SK-N-MC (cell line): ENCODE results near the gene APPBP2.

ENCODE experiments used
- DNase-seq: peaks from one replicate; pipeline ENCODE4 v3.0.0-alpha.2; 2011; ENCODE audit warnings: low read depth, low spot score
- H3K27ac ChIP-seq: fragments of 200-600 bp; sonication (generic); 2 replicates; pipeline ENCODE4 v1.5.1; 2016; ENCODE audit warnings: mixed run types
- H3K36me3 ChIP-seq: fragments of 200-600 bp; sonication (generic); 2 replicates; pipeline ENCODE4 v1.6.1; 2017; ENCODE audit warnings: antibody characterized with exemption, low read length, mixed read lengths; ENCODE audit not compliant: insufficient read depth
- H3K4me3 ChIP-seq: fragments of 200-600 bp; sonication (generic); 2 replicates; pipeline ENCODE4 v1.5.1; 2016
- H3K9ac ChIP-seq: fragments of 200-600 bp; sonication (generic); 2 replicates; pipeline ENCODE4 v1.8.0; 2017; ENCODE audit warnings: mixed run types, mixed read lengths; ENCODE audit not compliant: insufficient read length
- H3K9me3 ChIP-seq: fragments of 200-600 bp; sonication (generic); 2 replicates; pipeline ENCODE4 v1.6.1; 2017; ENCODE audit warnings: low read depth, mild to moderate bottlenecking, antibody characterized with exemption, low read length, moderate library complexity, mixed read lengths
- EZH2 ChIP-seq: fragments of 200-600 bp; sonication (generic); IDR thresholded peaks from one replicate; pipeline ENCODE4 v1.6.1; 2017; ENCODE audit warnings: antibody characterized with exemption
- FOXP2 ChIP-seq: optimal IDR thresholded peaks from 2 replicates; pipeline ENCODE3; 2011; ENCODE audit warnings: mild to moderate bottlenecking, moderate library complexity; ENCODE audit not compliant: insufficient read depth; ENCODE audit errors: extremely low read length, control extremely low read depth
- POLR2AphosphoS5 ChIP-seq: IDR thresholded peaks from 2 replicates; pipeline ENCODE4 v1.6.1; 2012; ENCODE audit warnings: mild to moderate bottlenecking, low read depth, low read length, borderline replicate concordance

Gene APPBP2

DNA sequence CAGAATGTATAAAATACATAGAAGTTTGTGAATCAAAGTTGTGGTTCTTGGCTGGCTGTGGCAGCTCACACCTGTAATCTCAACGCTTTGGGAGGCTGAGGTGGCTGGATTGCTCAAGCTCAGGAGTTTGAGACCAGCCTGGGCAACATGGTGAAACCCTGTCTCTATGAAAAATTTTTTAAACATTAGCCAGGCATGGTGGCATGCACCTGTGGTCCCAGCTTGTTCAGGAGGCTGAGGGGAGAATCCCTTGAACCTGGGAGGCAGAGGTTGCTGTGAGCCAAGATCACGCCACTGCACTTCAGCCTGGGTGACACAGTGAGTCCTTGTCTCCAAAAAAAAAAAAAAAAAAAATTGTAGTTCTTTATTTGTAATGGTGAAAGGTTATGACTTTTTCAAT is 13.8 kb upstream of the APPBP2 start:
- no peak overlapping the region for H3K27ac ChIP-seq
- H3K4me3 ChIP-seq: no peak overlapping the region
- TF ChIP-seq EZH2 (no peak), POLR2AphosphoS5 (no peak), FOXP2 (no peak)
- no peaks in the 10 kb centered on the region for H3K36me3 ChIP-seq
- no peak overlapping the region for H3K9ac ChIP-seq
- DNase-seq: no peak
- H3K9me3 ChIP-seq: no peaks in the 10 kb centered on the region

DNA sequence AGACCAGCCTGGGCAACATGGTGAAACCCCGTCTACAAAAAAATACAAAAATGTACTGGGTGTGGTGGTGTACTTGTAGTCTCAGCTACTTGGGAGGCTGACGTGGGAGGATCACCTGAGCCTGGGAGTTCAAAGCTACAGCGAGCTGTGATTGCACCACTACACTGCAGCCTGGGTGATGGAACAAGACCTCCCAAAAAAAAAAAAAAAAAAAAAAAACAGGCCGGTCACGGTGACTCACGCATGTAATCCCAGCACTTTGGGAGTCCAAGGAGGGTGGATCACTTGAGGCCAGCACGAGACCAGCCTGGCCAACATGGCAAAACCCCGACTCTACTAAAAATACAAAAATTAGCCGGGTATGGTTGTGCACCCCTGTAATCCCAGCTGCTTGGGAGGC is 12.7 kb upstream of the APPBP2 start:
- DNase-seq: no peak
- H3K36me3 ChIP-seq: no peaks in the 10 kb centered on the region
- no peak overlapping the region for H3K27ac ChIP-seq

DNA sequence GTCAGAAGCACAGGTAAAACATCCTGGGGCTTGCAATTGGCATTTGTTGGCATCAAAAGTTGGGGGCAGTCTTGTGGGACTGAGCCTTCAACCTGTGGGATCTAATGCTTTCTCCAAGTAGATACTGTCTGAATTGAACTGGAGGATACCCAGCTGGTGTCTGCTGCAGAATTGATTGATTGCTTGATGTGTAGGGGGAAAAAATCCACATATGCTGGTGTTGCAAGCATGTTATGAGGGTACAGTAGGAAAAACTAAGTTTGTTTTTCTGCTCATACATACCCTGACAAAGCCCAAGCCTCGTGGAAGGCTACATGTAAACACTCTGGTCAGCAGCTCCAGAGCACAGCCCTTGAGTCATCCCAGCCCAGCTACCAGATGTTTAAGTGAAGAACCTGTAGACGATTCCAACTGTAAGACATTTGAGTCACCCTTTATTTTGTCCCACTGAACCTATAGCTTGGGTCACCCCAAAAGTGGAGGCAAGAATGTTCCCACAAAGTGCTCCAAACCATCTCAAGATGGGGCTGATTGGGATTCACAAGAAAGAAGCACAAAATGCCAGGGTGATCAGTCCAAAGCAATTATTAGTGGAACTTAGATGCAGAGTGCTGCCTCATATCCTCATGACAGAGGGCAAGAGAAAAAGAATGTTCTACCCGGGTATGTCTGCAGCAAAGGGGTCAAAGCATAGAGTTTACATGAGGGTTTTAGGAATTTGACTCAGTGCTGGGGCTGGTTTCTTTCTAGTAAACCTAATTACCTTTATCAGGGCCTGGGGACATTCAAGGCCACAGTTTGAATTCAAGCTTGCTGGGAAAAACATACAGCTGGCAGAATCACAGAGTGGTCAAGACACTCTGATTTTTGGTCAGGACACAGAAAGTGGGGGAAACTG is 9.6 kb upstream of the APPBP2 start:
- Histone ChIP-seq H3K9me3 (no peaks in the 10 kb centered on the region), H3K27ac (no peak overlapping the region), H3K4me3 (no peak overlapping the region), H3K36me3 (no peaks in the 10 kb centered on the region), H3K9ac (no peak overlapping the region)
- no peak for DNase-seq
- TF ChIP-seq FOXP2: no peak
- no peak for TF ChIP-seq EZH2
- TF ChIP-seq POLR2AphosphoS5: no peak

More for the DNA sequence above, 12.7 kb upstream of the APPBP2 start:
- Histone ChIP-seq H3K9me3 (no peaks in the 10 kb centered on the region), H3K9ac (no peak overlapping the region), H3K4me3 (no peak overlapping the region)
- no peak for TF ChIP-seq FOXP2
- no peak for TF ChIP-seq POLR2AphosphoS5
- no peak for TF ChIP-seq EZH2

DNA sequence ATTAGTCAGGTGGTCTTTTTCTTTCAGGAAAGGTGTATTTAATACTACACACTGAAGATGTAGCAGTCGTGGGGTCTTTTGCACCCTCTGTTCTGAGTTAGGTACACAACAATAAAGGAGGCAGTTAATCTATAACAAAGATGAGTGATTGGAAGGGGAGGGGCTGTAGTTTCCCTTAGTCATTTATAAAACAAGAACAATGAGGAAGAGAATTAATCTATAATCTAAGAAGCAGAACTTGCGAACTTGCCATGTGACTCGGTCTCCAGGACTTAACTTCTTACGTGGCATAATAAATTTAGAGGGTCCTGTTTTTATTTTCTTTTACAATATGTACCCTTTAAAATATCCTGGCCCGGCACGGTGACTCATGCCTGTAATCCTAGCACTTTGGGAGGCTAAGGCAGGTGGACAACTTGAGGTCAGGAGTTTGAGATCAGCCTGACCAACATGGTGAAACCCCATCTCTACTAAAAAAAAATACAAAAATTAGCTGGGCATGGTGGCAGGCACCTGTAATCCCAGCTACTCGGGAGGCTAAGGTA is 8.6 kb upstream of the APPBP2 start:
- DNase-seq: no peak
- Histone ChIP-seq H3K36me3 (no peaks in the 10 kb centered on the region), H3K9me3 (no peaks in the 10 kb centered on the region), H3K4me3 (no peak overlapping the region), H3K9ac (no peak overlapping the region), H3K27ac (no peak overlapping the region)
- no peak for TF ChIP-seq EZH2
- TF ChIP-seq POLR2AphosphoS5: no peak

DNA sequence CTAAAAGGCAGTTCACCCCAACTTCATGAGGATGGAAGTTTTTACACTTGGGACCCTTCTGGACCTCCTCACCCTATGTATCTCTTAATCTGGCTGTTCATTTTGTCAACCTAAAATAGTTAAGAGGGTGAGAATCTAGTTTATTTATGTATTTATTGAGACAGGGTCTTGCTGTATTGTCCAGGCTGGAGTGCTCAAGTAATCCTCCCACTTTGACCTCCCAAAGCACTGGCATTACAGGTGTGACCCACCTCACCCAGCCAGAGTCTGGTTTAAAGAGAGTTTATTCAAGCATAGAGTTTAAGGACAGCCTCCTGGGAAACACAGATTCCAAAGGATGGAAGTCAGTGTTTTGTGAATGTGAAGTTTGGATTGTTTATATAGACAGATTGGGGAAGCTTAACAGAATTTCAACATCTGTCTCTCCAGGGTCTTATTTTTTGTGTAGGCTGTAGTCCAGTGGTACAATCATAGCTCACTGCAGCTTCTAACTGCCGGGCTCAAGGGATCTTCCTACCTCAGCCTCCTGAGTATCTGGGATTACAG is 8.0 kb upstream of the APPBP2 start:
- H3K9ac ChIP-seq: no peak overlapping the region
- no peak for TF ChIP-seq EZH2
- no peak for TF ChIP-seq POLR2AphosphoS5
- no peak for TF ChIP-seq FOXP2
- H3K9me3 ChIP-seq: no peaks in the 10 kb centered on the region
- DNase-seq: no peak
- H3K4me3 ChIP-seq: no peak overlapping the region
- H3K27ac ChIP-seq: no peak overlapping the region
- no peaks in the 10 kb centered on the region for H3K36me3 ChIP-seq

DNA sequence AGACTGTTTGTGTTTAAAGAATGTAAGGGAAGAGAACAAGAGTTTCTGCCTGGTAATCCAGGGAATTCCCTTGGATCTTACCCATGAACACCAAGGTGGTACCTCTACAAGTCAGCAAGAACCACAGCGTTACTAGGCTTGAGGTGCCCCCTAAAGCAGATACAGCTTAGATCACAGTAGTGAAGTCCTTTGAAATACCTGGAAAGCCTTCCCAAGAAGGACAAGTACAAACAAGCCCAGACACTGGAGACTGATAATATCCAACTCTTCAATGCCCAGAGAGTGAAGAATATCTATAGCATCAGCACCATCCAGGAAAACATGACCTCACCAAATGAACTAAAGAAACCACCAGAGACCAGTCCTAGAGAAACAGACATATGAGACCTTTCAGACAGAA is 3.8 kb upstream of the APPBP2 start:
- no peak for DNase-seq
- Histone ChIP-seq H3K27ac (no peak overlapping the region), H3K9me3 (no peaks in the 10 kb centered on the region), H3K9ac (no peak overlapping the region), H3K4me3 (no peak overlapping the region), H3K36me3 (no peaks in the 10 kb centered on the region)
- TF ChIP-seq FOXP2 (no peak), EZH2 (no peak), POLR2AphosphoS5 (no peak)

DNA sequence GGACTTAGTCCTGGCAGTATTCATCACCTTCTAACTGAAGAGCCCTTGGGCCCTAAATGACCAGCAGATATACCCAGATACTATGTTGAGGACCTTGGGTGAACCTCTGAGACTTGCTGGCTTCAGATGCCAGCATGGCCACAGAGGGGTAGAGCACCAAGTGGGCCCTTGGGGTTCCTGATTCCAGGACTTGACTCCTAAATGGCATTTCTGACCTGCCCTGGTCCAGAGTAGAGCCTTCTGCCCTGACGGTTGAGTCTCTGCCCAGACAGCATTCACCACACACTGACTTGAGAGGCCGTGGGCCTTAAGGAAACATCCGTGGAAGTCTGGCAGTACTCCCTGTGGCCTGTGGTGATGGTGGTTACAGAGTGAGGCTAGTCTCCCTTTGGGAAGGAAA is 2.8 kb upstream of the APPBP2 start:
- no peak overlapping the region for H3K9ac ChIP-seq
- no peaks in the 10 kb centered on the region for H3K9me3 ChIP-seq
- TF ChIP-seq EZH2: no peak
- no peak for TF ChIP-seq FOXP2
- no peak for TF ChIP-seq POLR2AphosphoS5
- no peak for DNase-seq
- no peaks in the 10 kb centered on the region for H3K36me3 ChIP-seq
- H3K4me3 ChIP-seq: no peak overlapping the region
- no peak overlapping the region for H3K27ac ChIP-seq

DNA sequence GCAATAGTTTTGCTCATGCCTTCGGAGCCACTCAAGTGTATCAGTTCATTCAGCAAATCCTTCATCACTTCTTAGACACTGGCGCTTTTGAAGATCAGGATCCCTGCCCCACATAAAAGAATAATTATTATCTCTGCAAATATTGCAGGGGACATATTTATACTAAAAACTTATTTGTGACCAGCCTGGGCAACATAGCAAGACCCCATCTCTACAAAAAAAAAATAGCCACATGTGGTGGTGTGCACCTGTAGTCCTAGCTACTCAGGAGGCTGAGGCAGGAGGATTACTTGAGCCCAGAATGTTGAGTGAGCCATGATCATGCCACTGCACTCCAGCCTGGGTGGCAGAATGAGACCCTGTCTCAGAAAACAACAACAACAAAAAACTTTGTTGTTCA is 1.7 kb upstream of the APPBP2 start:
- no peak overlapping the region for H3K4me3 ChIP-seq
- DNase-seq: no peak
- H3K9ac ChIP-seq: no peak overlapping the region
- H3K27ac ChIP-seq: no peak overlapping the region
- H3K36me3 ChIP-seq: no peaks in the 10 kb centered on the region
- no peaks in the 10 kb centered on the region for H3K9me3 ChIP-seq
- TF ChIP-seq FOXP2 (no peak), POLR2AphosphoS5 (no peak), EZH2 (no peak)
